Caco-2 (cell line): ENCODE results near the gene ERICH4. TPM values are rescaled to one million over a fixed set of nuclear protein-coding genes. Genes with fewer than 3 reads are reported as not detected.
A peak's percentile ranks its signal among the peaks of the same experiment; 100 is the strongest.

Source experiments
- Bru-seq: library from RNA; stranded (reverse); fragments of 400-500 nt; gene quantifications from one replicate; lab custom pipeline; 2021; lab: Mats Ljungman, UMichigan
- BruChase-seq, 2 experiments: library from RNA; stranded (reverse); fragments of 400-500 nt; gene quantifications; one replicate each; lab custom pipeline; 2021; lab: Mats Ljungman, UMichigan
- BruUV-seq: library from RNA; stranded (reverse); fragments of 400-500 nt; replicated peaks from 2 replicates; lab custom pipeline; 2021; lab: Mats Ljungman, UMichigan
- CTCF ChIA-PET: fragments of 300-600 bp; sonication (Branson Sonifier 250); formaldehyde crosslinking; loops from one replicate; lab custom pipeline; 2022; ENCODE audit warnings: antibody characterized with exemption; lab: Charles Lee
- POLR2A ChIA-PET: fragments of 300-600 bp; sonication (Branson Sonifier 250); formaldehyde crosslinking; loops from one replicate; lab custom pipeline; 2022; ENCODE audit warnings: antibody characterized with exemption; lab: Charles Lee
- DNase-seq, 2 experiments: peaks; one replicate each; pipeline versions ENCODE4 v3.0.0 to v3.0.0-alpha.2; 2020 to 2022
- H3K27me3 ChIP-seq: replicated peaks from 2 replicates; pipeline ENCODE4 v1.6.0; 2011; ENCODE audit warnings: low read length; ENCODE audit not compliant: control insufficient read depth, insufficient read depth
- H3K36me3 ChIP-seq: 2 replicates; pipeline ENCODE4 v1.5.1; 2011; ENCODE audit warnings: low read length; ENCODE audit not compliant: control insufficient read depth, insufficient read depth
- H3K4me1 ChIP-seq: fragments of 250-450 bp; sonication (Bioruptor Pico); 2 replicates; pipeline ENCODE4 v1.5.1; 2020; ENCODE audit warnings: mild to moderate bottlenecking
- H3K4me3 ChIP-seq: 2 replicates; pipeline ENCODE4 v1.5.1; 2011; ENCODE audit warnings: low read depth, mild to moderate bottlenecking, control low read depth, low read length
- H3K9me3 ChIP-seq: fragments of 250-450 bp; sonication (Bioruptor Pico); 2 replicates; pipeline ENCODE4 v1.5.1; 2020; ENCODE audit warnings: mild to moderate bottlenecking, moderate library complexity
- H3K27ac Mint-ChIP-seq: one replicate; pipeline ENCODE4 v1.8.0; 2022; ENCODE audit warnings: mixed read lengths; ENCODE audit not compliant: unreplicated experiment
- H3K27me3 Mint-ChIP-seq: one replicate; pipeline ENCODE4 v1.8.0; 2022; ENCODE audit warnings: mixed read lengths; ENCODE audit not compliant: insufficient read depth, unreplicated experiment
- H3K36me3 Mint-ChIP-seq: one replicate; pipeline ENCODE4 v1.8.0; 2022; ENCODE audit warnings: mild to moderate bottlenecking, mixed read lengths; ENCODE audit not compliant: insufficient read depth, unreplicated experiment
- H3K4me1 Mint-ChIP-seq: one replicate; pipeline ENCODE4 v1.8.0; 2022; ENCODE audit warnings: low read depth, mixed read lengths; ENCODE audit not compliant: unreplicated experiment
- H3K4me3 Mint-ChIP-seq: one replicate; pipeline ENCODE4 v1.8.0; 2022; ENCODE audit warnings: mild to moderate bottlenecking, moderate library complexity, mixed read lengths; ENCODE audit not compliant: unreplicated experiment
- H3K9me3 Mint-ChIP-seq: one replicate; pipeline ENCODE4 v1.8.0; 2022; ENCODE audit warnings: mixed read lengths; ENCODE audit not compliant: unreplicated experiment
- intact Hi-C: fragments of 100-400 bp; cut with micrococcal nuclease; formaldehyde crosslinking; loops from one replicate; pipeline ENCODE4 v1.10.0; 2022; ENCODE audit not compliant: unreplicated experiment
- long read RNA-seq: library from polyadenylated mRNA; stranded (forward); transcript quantifications from one replicate; pipeline ENCODE4 v2.0.0, GENCODE V29; 2022
- total RNA-seq: library from RNA; stranded (reverse); gene quantifications from 2 replicates; pipeline ENCODE4 v1.2.3, GENCODE V29; 2022
- TF ChIP-seq, protein P1 (sequence below), 2 experiments: fragments of 200-600 bp in 1 of 2; IDR thresholded peaks; 1 replicate in 1 of 2; 2 replicates in 1 of 2; pipeline versions ENCODE4 v1.5.1 to v1.8.0; 2011 to 2022; ENCODE audit warnings: antibody characterized with exemption in 1 of 2, control low read depth in 1 of 2, inconsistent platforms in 1 of 2, low read depth in 1 of 2, low read length in 1 of 2, mild to moderate bottlenecking in 1 of 2, moderate library complexity in 1 of 2; ENCODE audit not compliant: insufficient read depth in 1 of 2, severe bottlenecking in 1 of 2, unreplicated experiment in 1 of 2

Gene ERICH4, protein sequence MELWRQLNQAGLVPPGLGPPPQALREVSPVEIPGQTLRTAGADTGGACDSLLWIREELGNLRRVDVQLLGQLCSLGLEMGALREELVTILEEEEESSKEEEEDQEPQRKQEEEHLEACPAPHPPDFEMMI
- total RNA-seq, result not detected in 2 replicates
- percentile 36 among the genes with signal in this experiment for Bru-seq, nascent RNA
- BruChase-seq, experiment 1, labeled RNA remaining after a 2-hour chase, result percentile 21 among the genes with signal in this experiment
- BruChase-seq, experiment 2, labeled RNA remaining after a 6-hour chase, result percentile 44 among the genes with signal in this experiment
- long read RNA-seq, result 0 reads

DNA sequence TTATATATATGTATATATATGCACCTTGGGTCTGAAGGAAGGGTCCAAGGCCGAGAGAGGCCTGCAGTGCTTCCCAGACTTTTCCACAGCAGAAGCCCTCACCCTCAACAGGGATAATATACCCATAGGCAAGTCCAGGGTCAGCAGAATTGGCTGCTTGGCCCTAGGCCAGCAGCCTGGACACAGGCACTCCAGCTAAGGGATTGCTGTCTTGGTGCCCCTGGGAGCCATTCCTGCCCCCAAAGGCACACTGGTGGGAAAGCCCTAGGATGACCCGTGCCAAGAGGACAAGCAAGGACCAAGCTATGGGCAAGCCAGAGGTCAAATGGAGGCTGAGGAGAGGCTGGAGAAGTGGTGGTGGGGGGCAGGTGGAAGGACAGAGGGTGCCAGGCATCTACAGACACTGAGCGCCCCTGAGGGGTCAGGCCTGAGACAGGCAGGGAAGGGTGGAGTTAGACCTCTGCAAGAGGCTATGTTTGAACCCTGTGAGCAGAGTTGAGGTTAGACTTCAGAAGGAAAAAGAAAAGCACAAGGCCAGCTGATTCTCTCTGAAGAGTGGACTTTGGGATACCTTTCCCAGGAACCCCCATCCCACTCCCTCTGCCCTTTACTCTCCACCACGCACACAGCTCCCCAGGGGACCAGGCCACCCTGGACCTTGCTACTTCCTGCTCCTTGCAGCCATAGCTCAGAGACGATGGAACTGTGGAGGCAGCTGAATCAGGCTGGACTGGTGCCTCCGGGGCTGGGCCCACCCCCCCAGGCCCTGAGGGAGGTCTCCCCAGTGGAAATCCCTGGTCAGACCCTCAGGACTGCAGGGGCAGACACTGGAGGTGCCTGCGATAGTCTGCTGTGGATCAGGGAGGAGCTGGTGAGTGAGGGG lies at the start of gene ERICH4:
Gene ERICH4, plus strand, starts transcription at position 684 of the 883 bp plus-strand sequence. Its CDS starts 14 bp downstream, at position 698.
- no peaks in the 10 kb centered on the region for H3K4me1 ChIP-seq
- H3K9me3 ChIP-seq, result no peaks in the 10 kb centered on the region
- TF ChIP-seq, protein P1, sequence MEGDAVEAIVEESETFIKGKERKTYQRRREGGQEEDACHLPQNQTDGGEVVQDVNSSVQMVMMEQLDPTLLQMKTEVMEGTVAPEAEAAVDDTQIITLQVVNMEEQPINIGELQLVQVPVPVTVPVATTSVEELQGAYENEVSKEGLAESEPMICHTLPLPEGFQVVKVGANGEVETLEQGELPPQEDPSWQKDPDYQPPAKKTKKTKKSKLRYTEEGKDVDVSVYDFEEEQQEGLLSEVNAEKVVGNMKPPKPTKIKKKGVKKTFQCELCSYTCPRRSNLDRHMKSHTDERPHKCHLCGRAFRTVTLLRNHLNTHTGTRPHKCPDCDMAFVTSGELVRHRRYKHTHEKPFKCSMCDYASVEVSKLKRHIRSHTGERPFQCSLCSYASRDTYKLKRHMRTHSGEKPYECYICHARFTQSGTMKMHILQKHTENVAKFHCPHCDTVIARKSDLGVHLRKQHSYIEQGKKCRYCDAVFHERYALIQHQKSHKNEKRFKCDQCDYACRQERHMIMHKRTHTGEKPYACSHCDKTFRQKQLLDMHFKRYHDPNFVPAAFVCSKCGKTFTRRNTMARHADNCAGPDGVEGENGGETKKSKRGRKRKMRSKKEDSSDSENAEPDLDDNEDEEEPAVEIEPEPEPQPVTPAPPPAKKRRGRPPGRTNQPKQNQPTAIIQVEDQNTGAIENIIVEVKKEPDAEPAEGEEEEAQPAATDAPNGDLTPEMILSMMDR (IDR thresholded peaks at IDR 0.05; ENCODE audit: insufficient read depth in 1 of 2, low read depth in 1 of 2, low read length in 1 of 2, severe bottlenecking in 1 of 2, unreplicated experiment in 1 of 2), result no peak
- no TSS peak for BruUV-seq
- Mint-ChIP-seq H3K9me3 (no peaks in the 10 kb centered on the region), H3K27me3 (peaks cover 8% of the 10 kb centered on the region), H3K27ac (no peak within 1 kb of the TSS), H3K4me3 (no peak within 1 kb of the TSS), H3K36me3 (peaks cover 2% of the 10 kb centered on the region), H3K4me1 (peaks cover 6% of the 10 kb centered on the region)
- DNase-seq, result peak in 1 of 2 experiments; percentile 30
- CTCF ChIA-PET, result interaction anchor here (0.5 to 1.1 kb wide), 3 partner anchors 8 to 347 kb away, joined by 3 to 4 read pairs (median 3); no protein-coding TSS in a partner anchor
- intact Hi-C loops, result no loop called here
- H3K36me3 ChIP-seq, result peaks cover 1% of the 10 kb centered on the region; the same call in 1 of the 2 replicates
- H3K4me3 ChIP-seq, result 0 out of 2 replicates have a peak within 1 kb of the TSS, but pooled peaks have one; percentile 19
- H3K27me3 ChIP-seq, result no peaks in the 10 kb centered on the region
- POLR2A ChIA-PET, result no interaction called here

DNA sequence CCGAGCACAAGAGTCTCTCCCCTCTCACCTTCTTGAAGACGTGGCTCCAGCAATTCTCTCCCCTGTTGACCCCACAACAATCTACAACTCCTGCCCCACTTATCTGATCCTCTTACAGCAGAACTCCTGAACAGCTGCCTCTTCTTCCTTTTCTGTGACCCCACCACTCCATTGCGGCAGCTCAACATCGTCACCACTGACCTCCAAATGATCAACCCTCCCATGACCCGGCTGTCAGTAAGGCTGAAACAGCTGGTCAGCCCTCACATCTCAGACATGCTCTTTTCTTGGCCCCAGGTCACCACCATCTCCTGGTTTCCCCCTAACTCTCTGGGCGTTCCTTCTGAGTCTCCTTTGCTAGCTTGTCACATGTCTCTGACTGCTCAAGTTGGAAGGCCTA lies 47.6 kb upstream of the ERICH4 start:
- H3K4me1 ChIP-seq, result 0 out of 2 replicates have a peak, but pooled peaks cover 6% of the 10 kb centered on the region
- CTCF ChIA-PET, result interaction anchor here (0.6 kb wide), 1 partner anchor 16 kb away, joined by 6 read pairs; no protein-coding TSS in a partner anchor
- POLR2A ChIA-PET, result no interaction called here
- no peak overlapping the region for H3K4me3 ChIP-seq
- TF ChIP-seq, protein P1 (IDR thresholded peaks at IDR 0.05; ENCODE audit: insufficient read depth in 1 of 2, low read depth in 1 of 2, low read length in 1 of 2, severe bottlenecking in 1 of 2, unreplicated experiment in 1 of 2), result no peak
- Mint-ChIP-seq H3K27me3 (no peaks in the 10 kb centered on the region), H3K36me3 (peaks cover 29% of the 10 kb centered on the region), H3K4me3 (no peak overlapping the region), H3K9me3 (no peaks in the 10 kb centered on the region), H3K4me1 (peaks cover 15% of the 10 kb centered on the region), H3K27ac (no peak overlapping the region)
- H3K9me3 ChIP-seq, result no peaks in the 10 kb centered on the region
- H3K36me3 ChIP-seq, result peaks cover 1% of the 10 kb centered on the region
- no TSS peak for BruUV-seq
- intact Hi-C loops, result no loop called here
- H3K27me3 ChIP-seq, result no peaks in the 10 kb centered on the region; the same call in 1 of the 2 replicates
- DNase-seq, result no peak
